Measurements from ENCODE around the gene JARID2.
"Not testable (repeated sequence)": the region's sequence is repeated elsewhere in the genome, so short reads cannot be mapped to it uniquely, and the experiment has no call there.

JARID2 gene

GRCh38 chr6:15538106-15538505 lies 292.2 kb downstream of the JARID2 start:
- no peak for DNase-seq (ENCODE audit: low read depth in 2 of 2)

GRCh38 chr6:15538766-15539495 lies 293.1 kb downstream of the JARID2 start:
- DNase-seq (ENCODE audit: low read depth in 2 of 2) = no peak

- no peak for DNase-seq (ENCODE audit: low read depth in 2 of 2)
Measured at GRCh38 chr6:15539722-15540270, 293.9 kb downstream of the JARID2 start.

GRCh38 chr6:15543332-15543917 lies 297.6 kb downstream of the JARID2 start:
- DNase-seq (ENCODE audit: low read depth in 2 of 2) = not testable (repeated sequence)

- DNase-seq (ENCODE audit: low read depth in 2 of 2) = no peak
Measured at GRCh38 chr6:15544321-15544900, 298.5 kb downstream of the JARID2 start.

- no peak for DNase-seq (ENCODE audit: low read depth in 2 of 2)
Measured at GRCh38 chr6:15546591-15546990, 300.7 kb downstream of the JARID2 start.

GRCh38 chr6:15547400-15547799 lies 301.5 kb downstream of the JARID2 start:
- no peak for DNase-seq (ENCODE audit: low read depth in 2 of 2)

GRCh38 chr6:15549371-15549770 lies 303.5 kb downstream of the JARID2 start:
- no peak for DNase-seq (ENCODE audit: low read depth in 2 of 2)

GRCh38 chr6:15550546-15551123 lies 304.8 kb downstream of the JARID2 start:
- no peak for DNase-seq (ENCODE audit: low read depth in 2 of 2)

- no peak for DNase-seq (ENCODE audit: low read depth in 2 of 2)
Measured at GRCh38 chr6:15551262-15551661, 305.4 kb downstream of the JARID2 start.

- no peak for DNase-seq (ENCODE audit: low read depth in 2 of 2)
Measured at GRCh38 chr6:15551798-15552197, 305.9 kb downstream of the JARID2 start.

- no peak for DNase-seq (ENCODE audit: low read depth in 2 of 2)
Measured at GRCh38 chr6:15553031-15553430, 307.2 kb downstream of the JARID2 start.

- DNase-seq (ENCODE audit: low read depth in 2 of 2) = no peak
Measured at GRCh38 chr6:15553736-15554294, 307.9 kb downstream of the JARID2 start.

GRCh38 chr6:15554728-15555100 lies 308.8 kb downstream of the JARID2 start:
- no peak for DNase-seq (ENCODE audit: low read depth in 2 of 2)

- no peak for DNase-seq (ENCODE audit: low read depth in 2 of 2)
Measured at GRCh38 chr6:15555101-15556038, 309.5 kb downstream of the JARID2 start.

- no peak for DNase-seq (ENCODE audit: low read depth in 2 of 2)
Measured at GRCh38 chr6:15556711-15557110, 310.8 kb downstream of the JARID2 start.

- DNase-seq (ENCODE audit: low read depth in 2 of 2) = no peak
Measured at GRCh38 chr6:15557174-15557573, 311.3 kb downstream of the JARID2 start.

- no peak for DNase-seq (ENCODE audit: low read depth in 2 of 2)
Measured at GRCh38 chr6:15560713-15561112, 314.8 kb downstream of the JARID2 start.

GRCh38 chr6:15561447-15562199 lies 315.8 kb downstream of the JARID2 start:
- no peak for DNase-seq (ENCODE audit: low read depth in 2 of 2)

GRCh38 chr6:15562977-15563376 lies 317.1 kb downstream of the JARID2 start:
- DNase-seq (ENCODE audit: low read depth in 2 of 2) = no peak
